Activated CD8-positive, alpha-beta memory T cell treated with anti-CD3 and anti-CD28 coated beads for 36 hours (primary cell): ENCODE data around the gene TRAPPC2B. TPM values are rescaled to one million over a fixed set of nuclear protein-coding genes. Genes with fewer than 3 reads are reported as not detected.

Source experiments
- total RNA-seq, 2 experiments: library from RNA; stranded (reverse); gene quantifications; one replicate each; pipeline ENCODE4 v1.2.3, GENCODE V29; 2021

Gene TRAPPC2B
- total RNA-seq, 2 experiments from 2014 or later, result 5.6 to 7.1 TPM

Other genes starting within 250 kb of the TRAPPC2B start
- not detected for gene USP29, start 243.6 kb upstream of the TRAPPC2B start, total RNA-seq
- not detected for gene ZIM3, start 218.3 kb upstream of the TRAPPC2B start, total RNA-seq
- gene DUXA, start 196.1 kb upstream of the TRAPPC2B start, total RNA-seq, result not detected
- 10 to 100 TPM; 22.0 to 22.1 TPM for gene ZNF264, start 172.1 kb upstream of the TRAPPC2B start, total RNA-seq
- 1 to 10 TPM in 1 of 2 experiments, under 1 TPM in 1; 0.42 to 1.4 TPM for gene AURKC, start 132.5 kb upstream of the TRAPPC2B start, total RNA-seq
- gene ZNF805, start 122.9 kb upstream of the TRAPPC2B start, total RNA-seq, result 1 to 10 TPM; 8.8 to 9.5 TPM
- 10 to 100 TPM; 46.1 to 50.9 TPM for gene ZNF460, start 83.1 kb upstream of the TRAPPC2B start, total RNA-seq
- gene ZNF543, start 43.1 kb upstream of the TRAPPC2B start, total RNA-seq, result 1 to 10 TPM; 7.2 to 7.3 TPM
- gene ZNF304, start 12.3 kb upstream of the TRAPPC2B start, total RNA-seq, result 1 to 10 TPM; 8.9 to 9.7 TPM
- gene ZNF547, start within 50 bp of the TRAPPC2B start, total RNA-seq, result 1 to 10 TPM; 1.9 to 2.7 TPM
- 10 to 100 TPM; 11.8 to 13.9 TPM for gene ZNF548, start 26.3 kb downstream of the TRAPPC2B start, total RNA-seq
- 10 to 100 TPM in 1 of 2 experiments, 1 to 10 TPM in 1; 9.9 to 10.9 TPM for gene ZNF17, start 47.6 kb downstream of the TRAPPC2B start, total RNA-seq
- 10 to 100 TPM; 27.5 to 28.6 TPM for gene ZNF749, start 71.8 kb downstream of the TRAPPC2B start, total RNA-seq
- gene VN1R1, start 93.6 kb downstream of the TRAPPC2B start, total RNA-seq, result under 1 TPM; 0.15 to 0.17 TPM
- 1 to 10 TPM; 5.2 to 6.1 TPM for gene ZNF772, start 114.0 kb downstream of the TRAPPC2B start, total RNA-seq
- gene ZNF419, start 124.2 kb downstream of the TRAPPC2B start, total RNA-seq, result 1 to 10 TPM; 7.3 to 7.5 TPM
- 1 to 10 TPM; 5.0 to 7.0 TPM for gene ZNF773, start 136.4 kb downstream of the TRAPPC2B start, total RNA-seq
- 1 to 10 TPM; 4.4 TPM for gene ZNF549, start 163.8 kb downstream of the TRAPPC2B start, total RNA-seq
- 1 to 10 TPM; 8.8 to 10.0 TPM for gene ZNF550, start 196.3 kb downstream of the TRAPPC2B start, total RNA-seq
- gene ZNF416, start 215.4 kb downstream of the TRAPPC2B start, total RNA-seq, result 1 to 10 TPM; 3.4 to 4.0 TPM
- gene ZIK1, start 220.6 kb downstream of the TRAPPC2B start, total RNA-seq, result 10 to 100 TPM in 1 of 2 experiments, 1 to 10 TPM in 1; 8.7 to 11.1 TPM
- 10 to 100 TPM; 10.2 to 10.8 TPM for gene ZNF530, start 236.3 kb downstream of the TRAPPC2B start, total RNA-seq